Measurements from ENCODE around the gene TMEFF1.

- TF ChIP-seq L3MBTL2 (conservative IDR thresholded peaks at IDR 0.05) (no peak), SUZ12 (IDR thresholded peaks at IDR 0.05) (no peak), ARNT (IDR thresholded peaks at IDR 0.05) (no peak), LEF1 (IDR thresholded peaks at IDR 0.05; ENCODE audit: borderline replicate concordance) (no peak), TARDBP (IDR thresholded peaks at IDR 0.05) (no peak), SP1 (IDR thresholded peaks at IDR 0.05) (no peak), FOXM1 (IDR thresholded peaks at IDR 0.05; ENCODE audit: borderline replicate concordance) (no peak), FOXA1 (IDR thresholded peaks at IDR 0.05) (no peak), BHLHE40 (IDR thresholded peaks at IDR 0.05; ENCODE audit: borderline replicate concordance) (no peak), CTBP1 (IDR thresholded peaks at IDR 0.05; ENCODE audit: borderline replicate concordance) (no peak), FOXK2 (IDR thresholded peaks at IDR 0.05) (no peak), HDGF (IDR thresholded peaks at IDR 0.05; ENCODE audit: borderline replicate concordance) (no peak)
Observed at GRCh38 chr9:100443781-100444768, 28.9 kb upstream of the TMEFF1 start.

Data from HEK293T (cell line).